Measurements from ENCODE around the gene GFY. TPM values are rescaled to one million over a fixed set of nuclear protein-coding genes. Genes with fewer than 3 reads are reported as not detected.
"Not testable (repeated sequence)": the region's sequence is repeated elsewhere in the genome, so short reads cannot be mapped to it uniquely, and the experiment has no call there.

The GFY gene
- total RNA-seq, 1 experiment from 2014 or later, result not detected

GRCh38 chr19:49465371-49465770, 40.2 kb downstream of the GFY start:
- Histone ChIP-seq H3K27me3 (replicated peaks) (no peaks in the 10 kb centered on the region), H3K36me3 (peaks cover 29% of the 10 kb centered on the region), H3K4me1 (replicated peaks) (no peaks in the 10 kb centered on the region), H3K27ac (no peak overlapping the region), H3K4me3 (no peak overlapping the region), H3K9me3 (replicated peaks) (no peaks in the 10 kb centered on the region)
- no peak for DNase-seq (ENCODE audit: low read depth in 1 of 2, low spot score in 2 of 2)

- Histone ChIP-seq H3K27me3 (replicated peaks) (no peaks in the 10 kb centered on the region), H3K4me1 (replicated peaks) (no peaks in the 10 kb centered on the region), H3K4me3 (no peak overlapping the region), H3K9me3 (replicated peaks) (no peaks in the 10 kb centered on the region), H3K27ac (no peak overlapping the region), H3K36me3 (peaks cover 29% of the 10 kb centered on the region)
- no peak for DNase-seq (ENCODE audit: low read depth in 1 of 2, low spot score in 2 of 2)
Observed at GRCh38 chr19:49468199-49468598, 43.0 kb downstream of the GFY start.

DNA sequence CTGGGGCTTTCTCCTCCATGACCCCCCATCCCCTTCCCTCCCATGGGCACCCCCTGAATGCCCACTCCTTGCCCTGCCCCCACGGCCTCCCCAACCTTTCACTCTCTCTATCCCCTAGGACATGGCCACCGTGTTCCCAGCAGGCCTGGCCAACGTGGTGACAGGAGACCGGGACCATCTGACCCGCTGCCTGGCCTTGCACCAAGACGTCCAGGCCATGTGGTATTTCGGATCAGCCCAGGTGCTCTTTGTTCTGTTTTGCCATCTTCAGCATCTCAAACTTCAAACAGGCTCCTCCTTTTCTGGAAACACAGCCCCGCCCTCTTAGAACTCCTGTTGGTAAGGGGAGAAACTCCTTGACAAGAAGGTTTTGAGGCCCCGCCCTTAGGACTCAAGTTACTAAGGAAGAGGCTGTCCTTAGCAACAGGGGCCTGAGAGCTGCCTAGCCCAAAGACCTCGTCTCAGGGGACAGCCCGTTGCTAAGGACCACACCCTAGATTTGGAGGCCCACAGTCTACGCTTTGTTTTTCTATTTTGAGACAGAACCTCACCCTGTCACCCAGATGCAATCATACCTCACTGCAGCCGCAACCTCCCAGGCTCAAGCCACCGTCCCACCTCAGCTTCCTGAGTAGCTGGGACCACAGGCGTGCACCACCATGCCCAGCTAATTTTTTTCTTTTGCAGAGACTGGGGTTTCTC, 43.7 kb downstream of the GFY start:
- no peaks in the 10 kb centered on the region for H3K27me3 ChIP-seq (replicated peaks)
- peaks cover 4% of the 10 kb centered on the region for H3K4me1 ChIP-seq (replicated peaks)
- H3K27ac ChIP-seq, result no peak overlapping the region
- H3K4me3 ChIP-seq, result no peak overlapping the region
- DNase-seq (ENCODE audit: low read depth in 1 of 2, low spot score in 2 of 2), result no peak
- no peaks in the 10 kb centered on the region for H3K9me3 ChIP-seq (replicated peaks)
- H3K36me3 ChIP-seq, result peaks cover 27% of the 10 kb centered on the region

DNA sequence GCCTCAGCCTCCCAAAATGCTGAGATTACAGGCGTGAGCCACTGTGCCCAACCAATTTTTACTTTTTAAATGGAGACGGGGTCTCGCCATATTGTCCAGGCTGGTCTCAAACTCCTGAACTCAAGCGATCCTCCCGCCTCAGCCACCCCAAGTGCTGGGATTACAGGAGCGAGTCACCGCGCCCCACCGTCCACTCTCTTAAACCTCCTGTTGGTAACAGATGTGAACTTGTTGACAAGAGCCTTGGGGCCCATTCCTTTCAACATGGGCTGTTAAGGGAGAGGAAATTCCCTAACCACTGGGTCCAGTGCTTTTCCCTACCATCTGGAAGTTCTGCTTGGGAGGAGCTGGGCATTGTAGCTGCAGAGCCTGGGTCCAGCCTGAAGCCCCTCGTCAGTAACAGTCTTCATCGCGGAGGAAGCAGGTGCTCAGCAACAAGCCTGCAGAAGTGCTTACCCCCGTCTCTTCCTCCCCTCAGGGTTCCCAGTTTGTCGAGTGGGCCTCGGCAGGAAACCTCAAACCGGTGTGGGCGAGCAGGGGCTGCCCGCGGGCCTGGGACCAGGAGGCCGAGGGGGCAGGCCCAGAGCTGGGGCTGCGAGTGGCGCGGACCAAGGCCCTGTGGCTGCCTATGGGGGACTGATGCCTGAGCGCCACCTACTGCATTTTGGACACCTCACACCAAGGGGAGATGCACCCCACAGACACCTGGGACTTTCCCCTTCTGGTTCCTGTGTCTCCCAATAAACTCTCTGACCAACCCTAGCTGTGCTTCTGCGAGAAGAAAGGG, 44.8 kb downstream of the GFY start:
- H3K27me3 ChIP-seq (replicated peaks), result no peaks in the 10 kb centered on the region
- H3K9me3 ChIP-seq (replicated peaks), result no peaks in the 10 kb centered on the region
- peaks cover 21% of the 10 kb centered on the region for H3K36me3 ChIP-seq
- no peak for DNase-seq (ENCODE audit: low read depth in 1 of 2, low spot score in 2 of 2)
- peaks cover 4% of the 10 kb centered on the region for H3K4me1 ChIP-seq (replicated peaks)
- no peak overlapping the region for H3K4me3 ChIP-seq
- H3K27ac ChIP-seq, result no peak overlapping the region

DNA sequence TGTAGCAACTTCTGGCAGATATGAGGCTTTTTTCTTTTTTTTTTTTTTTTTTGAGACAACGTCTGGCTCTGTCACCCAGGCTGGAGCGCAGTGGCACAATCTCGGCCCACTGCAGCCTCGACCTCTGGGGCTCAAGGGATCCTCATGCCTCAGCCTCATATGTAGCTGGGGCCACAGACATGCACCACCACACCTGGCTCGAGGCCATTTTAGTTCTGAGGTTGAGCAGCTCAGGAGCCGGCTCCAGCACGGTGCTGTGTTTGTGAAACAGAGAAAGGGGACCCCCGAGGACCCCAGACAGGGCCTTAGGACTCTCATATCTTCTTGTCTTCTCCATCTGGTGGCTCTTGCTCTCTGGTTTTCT, 45.4 kb downstream of the GFY start:
- Histone ChIP-seq H3K36me3 (peaks cover 16% of the 10 kb centered on the region), H3K4me3 (no peak overlapping the region), H3K27me3 (replicated peaks) (no peaks in the 10 kb centered on the region), H3K27ac (no peak overlapping the region), H3K4me1 (replicated peaks) (peaks cover 4% of the 10 kb centered on the region), H3K9me3 (replicated peaks) (no peaks in the 10 kb centered on the region)
- no peak for DNase-seq (ENCODE audit: low read depth in 1 of 2, low spot score in 2 of 2)

GRCh38 chr19:49472936-49473335, 47.7 kb downstream of the GFY start:
- no peak overlapping the region for H3K27ac ChIP-seq
- no peaks in the 10 kb centered on the region for H3K27me3 ChIP-seq (replicated peaks)
- H3K4me1 ChIP-seq (replicated peaks), result peaks cover 4% of the 10 kb centered on the region
- no peak overlapping the region for H3K4me3 ChIP-seq
- no peak for DNase-seq (ENCODE audit: low read depth in 1 of 2, low spot score in 2 of 2)
- peaks cover 11% of the 10 kb centered on the region for H3K36me3 ChIP-seq
- no peaks in the 10 kb centered on the region for H3K9me3 ChIP-seq (replicated peaks)

DNA sequence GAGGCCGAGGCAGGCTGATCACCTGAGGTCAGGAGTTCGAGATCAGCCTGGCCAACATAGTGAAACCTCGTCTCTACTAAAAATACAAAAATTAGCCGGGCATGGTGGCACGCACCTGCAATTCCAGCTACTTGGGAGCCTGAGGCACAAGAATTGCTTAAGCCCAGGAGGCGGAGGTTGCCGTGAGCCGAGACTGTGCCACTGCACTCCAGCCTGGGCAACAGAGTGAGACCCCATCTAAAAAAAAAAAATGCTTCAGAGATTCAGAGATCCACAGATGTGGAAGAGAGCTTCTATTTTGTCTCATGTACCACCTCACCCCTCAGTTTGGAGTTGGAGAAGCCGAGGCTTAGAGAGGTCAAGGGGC, 48.3 kb downstream of the GFY start:
- not testable (repeated sequence) for H3K9me3 ChIP-seq (replicated peaks); DNase-seq (ENCODE audit: low read depth in 1 of 2, low spot score in 2 of 2); H3K27me3 ChIP-seq (replicated peaks); H3K27ac ChIP-seq; H3K4me1 ChIP-seq (replicated peaks)
- H3K36me3 ChIP-seq, result peaks cover 11% of the 10 kb centered on the region
- peak overlapping the region; percentile 53 for H3K4me3 ChIP-seq

GRCh38 chr19:49473868-49474541, 48.8 kb downstream of the GFY start, which contains the start of gene FLT3LG:
TSS of gene FLT3LG (plus strand) at chr19:49474215. CDS start at chr19:49474640, 425 bp downstream.
- H3K4me3 ChIP-seq, result peak within 1 kb of the TSS; percentile 53
- peaks cover 4% of the 10 kb centered on the region for H3K4me1 ChIP-seq (replicated peaks)
- no peaks in the 10 kb centered on the region for H3K27me3 ChIP-seq (replicated peaks)
- H3K27ac ChIP-seq, result peak within 1 kb of the TSS; percentile 41; the same call in 1 of the 2 replicates
- H3K9me3 ChIP-seq (replicated peaks), result no peaks in the 10 kb centered on the region
- H3K36me3 ChIP-seq, result peaks cover 7% of the 10 kb centered on the region
- DNase-seq (ENCODE audit: low read depth in 1 of 2, low spot score in 2 of 2), result peak; percentile 79 to 81

DNA sequence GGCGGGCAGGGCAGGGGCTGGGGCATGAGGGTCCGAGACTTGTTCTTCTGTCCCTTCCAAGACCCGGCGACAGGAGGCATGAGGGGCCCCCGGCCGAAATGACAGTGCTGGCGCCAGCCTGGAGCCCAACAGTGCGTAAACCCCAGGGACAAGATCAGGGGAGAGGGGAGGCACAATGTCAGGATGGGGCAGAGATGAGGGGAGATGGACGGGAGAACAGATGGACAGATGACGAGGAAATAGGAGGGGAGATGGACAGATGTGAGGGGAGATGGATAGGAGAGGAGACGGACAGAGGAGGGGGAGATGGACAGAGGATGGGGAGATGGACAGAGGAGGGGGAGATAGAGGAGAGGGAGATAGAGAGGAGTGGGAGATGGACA, 49.3 kb downstream of the GFY start:
- peak overlapping the region; percentile 53 for H3K4me3 ChIP-seq
- H3K4me1 ChIP-seq (replicated peaks), result peaks cover 4% of the 10 kb centered on the region
- no peaks in the 10 kb centered on the region for H3K9me3 ChIP-seq (replicated peaks)
- H3K27me3 ChIP-seq (replicated peaks), result no peaks in the 10 kb centered on the region
- 0 out of 2 replicates have a peak overlapping the region, but pooled peaks have one; percentile 41 for H3K27ac ChIP-seq
- no peak for DNase-seq (ENCODE audit: low read depth in 1 of 2, low spot score in 2 of 2)
- H3K36me3 ChIP-seq, result peaks cover 5% of the 10 kb centered on the region

DNA sequence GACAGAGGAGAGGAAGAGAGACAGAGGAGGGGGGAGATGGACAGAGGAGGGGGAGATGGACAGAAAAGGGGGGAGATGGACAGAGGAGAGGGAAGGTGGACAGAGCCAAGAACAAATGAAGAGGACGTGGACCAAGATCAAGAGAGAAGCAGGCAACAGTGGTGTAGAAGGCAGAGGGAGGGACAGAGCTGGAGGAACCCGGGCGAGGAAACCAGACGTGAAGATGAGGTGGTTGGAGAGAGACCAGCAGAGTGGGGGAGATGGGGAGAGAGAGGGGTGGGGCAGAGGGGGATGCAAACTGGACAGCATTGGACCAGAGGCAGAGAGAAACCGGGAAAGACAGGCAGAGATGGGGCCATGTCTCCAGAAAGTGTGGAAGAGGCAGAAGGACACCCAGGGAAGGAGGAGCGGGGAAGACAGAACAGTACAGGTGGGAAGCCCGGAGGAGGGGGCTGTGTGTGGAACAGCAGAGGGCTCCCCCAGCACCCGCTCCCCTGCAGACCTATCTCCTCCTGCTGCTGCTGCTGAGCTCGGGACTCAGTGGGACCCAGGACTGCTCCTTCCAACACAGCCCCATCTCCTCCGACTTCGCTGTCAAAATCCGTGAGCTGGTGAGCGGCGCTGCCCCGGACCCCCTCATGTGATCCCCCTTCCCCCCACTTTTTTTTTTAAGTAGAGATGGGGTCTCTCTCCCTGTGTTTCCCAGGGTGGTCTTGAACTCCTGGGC, 50.2 kb downstream of the GFY start:
- H3K9me3 ChIP-seq (replicated peaks), result no peaks in the 10 kb centered on the region
- no peak overlapping the region for H3K4me3 ChIP-seq
- H3K27me3 ChIP-seq (replicated peaks), result no peaks in the 10 kb centered on the region
- H3K36me3 ChIP-seq, result no peaks in the 10 kb centered on the region; the same call in 1 of the 2 replicates
- no peak for DNase-seq (ENCODE audit: low read depth in 1 of 2, low spot score in 2 of 2)
- H3K4me1 ChIP-seq (replicated peaks), result peaks cover 4% of the 10 kb centered on the region
- H3K27ac ChIP-seq, result no peak overlapping the region

DNA sequence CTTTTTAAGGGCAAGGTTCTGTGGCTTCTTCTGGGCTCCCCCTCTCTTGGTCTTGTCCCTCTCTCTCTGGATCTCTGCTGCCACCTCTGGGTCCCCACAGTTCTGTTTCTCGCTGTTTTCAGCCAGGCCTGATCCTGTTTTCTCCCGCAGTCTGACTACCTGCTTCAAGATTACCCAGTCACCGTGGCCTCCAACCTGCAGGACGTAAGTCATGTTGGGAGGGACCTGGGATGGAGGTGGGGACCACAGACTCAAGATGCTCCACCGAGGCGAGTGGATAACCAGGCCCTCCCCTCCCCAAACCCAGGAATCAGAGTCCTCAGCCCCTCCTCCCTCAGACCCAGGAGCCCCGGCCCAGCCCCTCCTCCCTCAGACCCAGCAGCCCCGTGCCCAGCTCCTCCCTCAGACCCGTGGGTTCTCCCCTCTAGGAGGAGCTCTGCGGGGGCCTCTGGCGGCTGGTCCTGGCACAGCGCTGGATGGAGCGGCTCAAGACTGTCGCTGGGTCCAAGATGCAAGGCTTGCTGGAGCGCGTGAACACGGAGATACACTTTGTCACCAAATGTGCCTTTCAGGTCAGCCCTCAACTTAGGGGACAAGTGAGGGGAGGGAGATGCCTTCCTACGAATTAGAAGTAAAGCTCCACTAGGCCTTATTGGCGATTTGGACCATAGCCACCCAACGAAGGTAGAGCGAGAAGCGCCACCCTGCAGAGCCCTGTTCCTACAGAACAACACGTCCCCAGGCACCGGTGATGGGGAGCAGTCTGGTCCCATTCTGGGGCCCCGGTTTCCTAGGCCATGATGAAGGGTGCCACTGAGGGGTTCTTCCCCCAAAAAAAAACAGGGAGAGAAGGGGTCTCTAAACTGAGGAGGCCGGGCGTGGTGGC, 51.0 kb downstream of the GFY start:
- H3K9me3 ChIP-seq (replicated peaks), result no peaks in the 10 kb centered on the region
- DNase-seq (ENCODE audit: low read depth in 1 of 2, low spot score in 2 of 2), result no peak
- H3K4me1 ChIP-seq (replicated peaks), result peaks cover 4% of the 10 kb centered on the region
- H3K36me3 ChIP-seq, result no peaks in the 10 kb centered on the region
- H3K27me3 ChIP-seq (replicated peaks), result no peaks in the 10 kb centered on the region
- no peak overlapping the region for H3K27ac ChIP-seq
- no peak overlapping the region for H3K4me3 ChIP-seq

All from SJSA1 (cell line).